Subcutaneous adipose tissue (tissue), 4 donors: ENCODE measurements around the gene IL10. TPM values are rescaled to one million over a fixed set of nuclear protein-coding genes. Genes with fewer than 3 reads are reported as not detected.

ENCODE experiments used
- total RNA-seq, 4 donors: library from RNA; depleted of rRNA; stranded (reverse); fragments of >200 nt; gene quantifications; one replicate each; pipeline ENCODE4 v1.1.0, GENCODE V29; 2016
- TF ChIP-seq, protein P1 (sequence below): fragments of 450-650 bp; IDR thresholded peaks from one replicate; pipeline ENCODE4 v1.5.1; 2016; ENCODE audit warnings: low read depth, mild to moderate bottlenecking, control low read depth, antibody characterized with exemption, moderate library complexity

The IL10 gene
- total RNA-seq, 4 donors from 2014 or later, result 8.3 to 18.5 (median 12.1) TPM

DNA sequence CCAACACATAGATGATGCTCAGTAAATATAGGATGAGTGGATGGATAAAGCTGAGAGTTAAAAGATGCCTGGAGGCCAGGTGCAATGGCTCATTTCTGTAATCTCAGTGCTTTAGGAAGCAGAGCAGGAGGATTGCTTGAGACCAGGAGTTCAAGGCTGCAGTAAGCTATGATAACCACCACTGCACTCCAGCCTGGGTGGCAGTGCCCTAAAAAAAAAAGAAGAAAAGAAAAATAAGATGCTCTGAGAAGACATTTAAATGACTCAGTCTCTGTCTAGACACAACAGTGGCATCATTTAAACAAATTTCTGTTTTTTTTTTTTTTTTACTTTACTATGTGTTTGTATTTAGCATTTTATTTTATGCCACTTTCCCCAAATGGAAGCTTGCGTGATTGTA is 27.0 kb downstream of the IL10 start:
- TF ChIP-seq, protein P1, sequence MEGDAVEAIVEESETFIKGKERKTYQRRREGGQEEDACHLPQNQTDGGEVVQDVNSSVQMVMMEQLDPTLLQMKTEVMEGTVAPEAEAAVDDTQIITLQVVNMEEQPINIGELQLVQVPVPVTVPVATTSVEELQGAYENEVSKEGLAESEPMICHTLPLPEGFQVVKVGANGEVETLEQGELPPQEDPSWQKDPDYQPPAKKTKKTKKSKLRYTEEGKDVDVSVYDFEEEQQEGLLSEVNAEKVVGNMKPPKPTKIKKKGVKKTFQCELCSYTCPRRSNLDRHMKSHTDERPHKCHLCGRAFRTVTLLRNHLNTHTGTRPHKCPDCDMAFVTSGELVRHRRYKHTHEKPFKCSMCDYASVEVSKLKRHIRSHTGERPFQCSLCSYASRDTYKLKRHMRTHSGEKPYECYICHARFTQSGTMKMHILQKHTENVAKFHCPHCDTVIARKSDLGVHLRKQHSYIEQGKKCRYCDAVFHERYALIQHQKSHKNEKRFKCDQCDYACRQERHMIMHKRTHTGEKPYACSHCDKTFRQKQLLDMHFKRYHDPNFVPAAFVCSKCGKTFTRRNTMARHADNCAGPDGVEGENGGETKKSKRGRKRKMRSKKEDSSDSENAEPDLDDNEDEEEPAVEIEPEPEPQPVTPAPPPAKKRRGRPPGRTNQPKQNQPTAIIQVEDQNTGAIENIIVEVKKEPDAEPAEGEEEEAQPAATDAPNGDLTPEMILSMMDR, result no peak

DNA sequence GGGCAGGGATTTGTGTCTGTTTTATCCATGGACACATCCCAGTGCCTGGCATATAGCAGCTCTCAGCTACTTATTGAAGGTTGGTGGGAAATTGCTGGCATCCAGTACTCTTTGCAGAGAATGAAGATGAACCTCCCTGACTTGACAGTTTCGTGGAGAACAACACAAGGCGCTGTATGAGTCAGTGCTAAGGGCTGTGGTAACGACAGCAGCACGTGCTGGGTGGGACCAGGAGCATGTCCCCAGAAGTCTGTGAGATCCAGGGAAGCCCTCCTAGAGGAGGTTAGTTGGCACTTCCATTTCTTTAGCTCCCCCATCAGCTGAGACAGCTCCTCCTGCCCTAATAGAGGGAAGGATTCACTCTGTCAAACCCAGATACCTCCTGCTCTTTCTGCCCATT is 27.6 kb downstream of the IL10 start:
- TF ChIP-seq, protein P1, result no peak

DNA sequence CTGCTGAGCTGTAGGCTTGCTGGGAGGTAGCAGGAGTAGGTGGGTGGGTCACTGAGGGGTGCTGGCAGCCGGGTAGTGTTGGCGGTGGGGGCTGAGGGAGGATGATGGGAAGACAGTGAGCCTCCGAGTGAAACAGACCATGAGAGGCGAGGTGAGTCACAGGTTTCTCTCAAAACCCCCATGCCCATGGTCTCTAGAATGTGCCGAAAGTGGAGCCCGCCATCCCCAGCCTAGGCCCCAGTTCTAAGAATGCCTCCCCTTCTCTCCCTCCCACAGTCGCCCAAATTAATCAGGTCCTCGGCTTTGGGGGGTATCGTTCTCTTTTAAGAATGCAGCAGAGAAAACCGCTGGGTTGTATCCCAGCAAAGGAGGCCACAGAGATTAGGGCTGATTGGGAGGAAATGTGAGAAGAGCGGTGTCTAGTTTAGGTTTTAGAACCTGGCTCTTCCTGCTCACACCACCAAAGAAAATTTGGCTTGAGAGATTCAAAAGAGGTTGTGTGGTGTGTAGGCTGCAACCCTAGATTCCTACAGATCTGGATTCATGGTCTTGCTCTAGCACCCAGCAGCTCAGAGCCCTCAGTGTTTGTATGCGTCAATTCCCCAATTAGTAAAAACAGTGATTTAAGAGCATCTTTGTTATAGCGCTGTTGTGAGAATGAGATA is 29.4 kb downstream of the IL10 start:
- TF ChIP-seq, protein P1, result no peak

DNA sequence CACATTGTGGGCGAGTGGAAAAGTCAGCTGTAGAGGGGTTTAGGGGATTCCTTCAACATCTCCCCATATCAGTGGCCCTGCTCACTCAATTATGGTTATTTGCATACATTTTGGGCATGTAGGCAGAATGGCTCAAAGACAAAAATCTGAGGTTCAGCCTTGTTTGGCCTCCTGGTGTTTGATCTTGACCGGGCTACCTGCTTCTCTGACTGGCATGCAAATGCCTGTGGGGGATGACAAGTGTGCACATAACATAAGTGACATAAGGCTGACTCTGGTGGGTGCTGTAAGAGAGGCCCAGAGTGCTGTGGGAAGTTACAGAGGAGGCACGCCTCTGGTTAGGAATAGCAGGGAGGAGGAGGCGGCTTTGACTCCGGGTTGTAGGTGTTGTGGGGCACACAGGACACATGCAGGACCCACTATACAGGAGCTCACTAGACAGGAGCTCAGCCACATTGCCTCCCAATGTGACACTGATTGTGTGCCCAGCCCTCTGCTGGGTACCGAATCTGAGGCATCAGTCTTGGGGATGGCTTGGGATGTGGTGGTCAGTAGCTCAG is 31.1 kb downstream of the IL10 start:
- TF ChIP-seq, protein P1, result no peak

DNA sequence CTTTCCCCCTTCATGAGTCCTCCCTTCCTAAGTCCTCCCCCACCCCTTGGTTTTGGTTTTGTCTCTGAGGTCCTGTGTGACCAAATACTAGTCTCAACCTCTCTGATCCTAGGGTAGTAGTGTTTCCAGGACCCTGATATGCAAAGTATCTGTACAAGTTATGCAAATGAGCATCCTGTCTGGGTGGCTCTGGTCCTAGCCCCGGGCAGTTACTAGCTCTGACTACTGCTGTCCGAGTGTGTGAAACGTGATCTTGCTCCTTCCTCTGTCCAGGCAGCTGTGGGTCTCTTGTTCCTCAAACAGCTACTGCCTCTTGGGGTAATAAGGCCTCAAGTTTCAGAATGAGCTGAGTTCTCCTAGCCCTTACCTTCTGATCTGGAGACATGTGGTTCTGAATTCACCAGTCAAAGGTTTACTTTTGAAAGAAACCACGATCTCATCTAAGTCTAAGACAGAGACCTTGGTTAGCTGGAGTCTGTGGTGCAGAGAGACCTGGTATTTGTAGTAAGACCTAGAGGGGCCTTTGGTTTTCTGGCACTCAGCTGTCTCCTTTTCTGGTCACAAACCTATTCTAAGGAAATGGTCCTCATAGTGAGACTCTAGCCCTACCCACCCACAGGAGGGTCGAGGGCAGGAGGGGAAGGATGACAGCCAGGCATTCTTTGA is 32.8 kb downstream of the IL10 start:
- TF ChIP-seq, protein P1, result no peak

DNA sequence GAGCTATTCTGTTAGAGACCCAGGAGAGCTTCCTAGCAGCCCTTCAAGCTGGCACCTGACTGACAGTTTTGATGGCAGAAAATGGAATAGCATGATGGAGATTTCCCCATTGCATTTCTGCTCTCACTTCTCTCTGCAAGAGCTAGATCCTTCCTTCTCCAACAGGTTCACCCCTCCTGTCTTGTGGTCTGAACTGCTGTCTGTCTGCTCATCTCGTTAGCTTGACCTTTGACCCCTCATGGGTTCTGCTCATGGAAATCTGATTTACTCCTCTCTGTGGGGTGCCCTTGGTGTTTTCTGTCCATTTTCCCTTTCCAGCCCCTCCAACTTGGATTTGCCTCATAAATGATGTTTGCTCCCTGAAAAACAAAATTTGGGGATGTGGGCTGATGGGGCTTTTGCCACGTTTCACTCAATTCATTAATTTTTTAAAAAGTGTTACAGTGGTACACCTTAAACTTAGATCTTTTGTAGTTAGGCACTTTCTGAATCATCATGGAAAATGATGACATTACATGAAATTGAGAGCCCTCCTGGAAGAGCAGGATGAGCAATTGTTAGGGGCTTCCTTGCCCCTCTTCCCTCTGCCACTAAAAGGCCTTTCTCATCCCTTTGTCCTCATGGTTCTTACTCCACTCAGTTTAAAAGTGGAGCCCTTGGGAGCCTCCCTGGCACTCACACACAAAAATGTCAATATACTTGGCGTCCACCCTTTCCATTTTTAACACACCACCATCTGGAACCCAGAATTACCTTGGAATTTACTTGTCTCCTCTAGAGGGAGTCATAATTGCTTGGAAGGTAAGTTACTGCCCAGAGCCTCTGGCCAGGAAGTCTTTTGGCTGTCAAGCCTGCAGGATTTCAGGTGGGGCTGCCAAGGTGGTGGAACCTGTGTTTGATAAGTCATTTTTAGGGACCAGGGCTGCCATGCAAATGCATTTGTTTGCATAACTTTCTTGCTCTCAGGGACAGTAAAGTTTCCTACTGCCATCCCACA is 33.6 kb downstream of the IL10 start:
- TF ChIP-seq, protein P1, result no peak
